LNCAP (cell line): ENCODE data around the gene THRAP3.
A peak's percentile ranks its signal among the peaks of the same experiment; 100 is the strongest.

Source experiments
- CTCF ChIP-seq: fragments of 450-650 bp; IDR thresholded peaks from 2 replicates; pipeline ENCODE4 v1.5.1; 2017; ENCODE audit warnings: mild to moderate bottlenecking

The THRAP3 gene

GRCh38 chr1:36285443-36286101, 61.3 kb downstream of the THRAP3 start:
- peak; percentile 78 for TF ChIP-seq CTCF

- TF ChIP-seq CTCF: no peak
Observed at GRCh38 chr1:36286802-36287201, 62.6 kb downstream of the THRAP3 start.

- TF ChIP-seq CTCF: no peak
Observed at GRCh38 chr1:36287595-36287994, 63.4 kb downstream of the THRAP3 start.

DNA sequence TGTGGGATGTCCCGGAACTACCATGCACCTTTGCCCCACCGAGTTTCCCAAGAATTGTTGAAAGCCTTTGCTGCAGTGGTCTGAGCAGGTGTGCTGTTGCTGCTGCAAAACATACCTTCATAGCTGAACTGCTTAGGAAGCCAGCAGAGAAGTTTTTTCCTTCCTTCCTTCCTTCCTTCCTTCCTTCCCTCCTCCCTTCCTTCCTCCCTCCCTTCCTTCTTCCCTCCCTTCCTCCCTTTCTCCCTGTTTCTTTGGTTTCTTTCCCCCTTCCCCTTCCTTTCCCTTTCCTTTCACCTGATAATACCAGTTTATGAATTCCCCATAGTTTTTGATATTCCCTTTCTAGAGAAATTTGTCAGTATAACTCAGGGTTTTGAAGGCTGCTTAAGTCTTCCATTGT, 71.1 kb downstream of the THRAP3 start:
- TF ChIP-seq CTCF: no peak

GRCh38 chr1:36297062-36297461, 72.8 kb downstream of the THRAP3 start:
- TF ChIP-seq CTCF: no peak

- no peak for TF ChIP-seq CTCF
Observed at GRCh38 chr1:36298640-36299039, 74.4 kb downstream of the THRAP3 start.

GRCh38 chr1:36300526-36300925, 76.3 kb downstream of the THRAP3 start:
- TF ChIP-seq CTCF: no peak

DNA sequence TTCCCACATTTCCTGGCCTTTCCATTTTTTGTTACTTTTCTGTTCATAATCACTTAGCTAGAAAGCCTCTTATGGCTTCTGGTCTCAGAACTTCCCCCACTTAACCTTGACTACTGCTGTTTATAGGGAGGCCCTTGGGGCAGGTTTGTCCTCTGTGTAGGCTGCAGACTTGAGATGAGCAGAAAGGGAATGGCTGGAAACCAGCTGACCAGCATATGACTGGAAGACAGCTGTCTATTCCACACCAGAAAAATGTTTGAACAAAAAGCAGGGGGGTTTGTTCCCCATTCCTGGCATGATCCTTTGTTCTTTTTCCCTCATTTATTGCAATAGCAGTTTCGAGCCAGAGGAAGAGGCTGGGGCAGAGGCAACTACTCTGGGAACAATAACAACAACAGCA, 77.0 kb downstream of the THRAP3 start:
- TF ChIP-seq CTCF: no peak
